B cell (primary cell): Measurements from ENCODE around the gene ZNF555. TPM values are rescaled to one million over a fixed set of nuclear protein-coding genes. Genes with fewer than 3 reads are reported as not detected.
A peak's percentile ranks its signal among the peaks of the same experiment; 100 is the strongest.
"Not testable (repeated sequence)": the region's sequence is repeated elsewhere in the genome, so short reads cannot be mapped to it uniquely, and the experiment has no call there.

Source experiments
- ATAC-seq: fragments of 200-7000 bp; cut with Tn5 transposase; one replicate; pipeline ENCODE4 v1.10.0; 2021; ENCODE audit warnings: low read depth, mild to moderate bottlenecking, moderate number of reproducible peaks, moderate library complexity
- CTCF ChIA-PET: fragments of 350-600 bp; sonication (Branson Sonifier 250); formaldehyde crosslinking; loops from one replicate; lab custom pipeline; 2021; ENCODE audit warnings: antibody characterized with exemption, inconsistent platforms; lab: Charles Lee
- POLR2A ChIA-PET: fragments of 350-600 bp; sonication (Branson Sonifier 250); formaldehyde crosslinking; loops from one replicate; lab custom pipeline; 2021; ENCODE audit warnings: antibody characterized with exemption; lab: Charles Lee
- DNase-seq: peaks from one replicate; pipeline ENCODE4 v3.0.0; 2013
- H2AFZ ChIP-seq: 2 replicates; pipeline ENCODE4 v1.6.1; 2012; ENCODE audit warnings: mild to moderate bottlenecking, low read depth, low read length; ENCODE audit not compliant: insufficient read depth, poor library complexity, severe bottlenecking
- H3K27ac ChIP-seq, 2 donors: 1 replicate in 1 of 2; 2 replicates in 1 of 2; pipeline ENCODE4 v1.5.1; 2012 to 2013; ENCODE audit warnings: low read length in 2 of 2, mild to moderate bottlenecking in 2 of 2, moderate library complexity in 1 of 2
- H3K27me3 ChIP-seq, 4 experiments: fragments of 200-600 bp in 1 of 4; sonication (generic) in 1 of 4; replicated peaks in 1 of 4; 1 replicate in 2 of 4; 2 replicates in 2 of 4; pipeline versions ENCODE4 v1.6.1 to v1.7.0; 2013 to 2016; ENCODE audit warnings: low read length in 3 of 4, mild to moderate bottlenecking in 2 of 4, mixed read lengths in 1 of 4, moderate library complexity in 1 of 4; ENCODE audit not compliant: insufficient read depth in 4 of 4, control insufficient read depth in 3 of 4; ENCODE audit errors: control extremely low read depth in 1 of 4
- H3K36me3 ChIP-seq, 2 experiments: replicated peaks in 1 of 2; 1 replicate in 1 of 2; 2 replicates in 1 of 2; pipeline versions ENCODE4 v1.6.1 to v1.7.1; 2013; ENCODE audit warnings: low read length in 1 of 2; ENCODE audit not compliant: insufficient read depth in 2 of 2, control insufficient read depth in 1 of 2; ENCODE audit errors: control extremely low read depth in 1 of 2, extremely low read depth in 1 of 2
- H3K4me1 ChIP-seq, 2 donors: fragments of 200-600 bp in 1 of 2; sonication (generic) in 1 of 2; 1 replicate in 1 of 2; 2 replicates in 1 of 2; pipeline versions ENCODE4 v1.5.1 to v1.6.1; 2013 to 2017; ENCODE audit warnings: low read length in 2 of 2; ENCODE audit not compliant: control insufficient read depth in 2 of 2, insufficient read depth in 2 of 2
- H3K4me2 ChIP-seq: replicated peaks from 2 replicates; pipeline ENCODE3; 2012; ENCODE audit warnings: mild to moderate bottlenecking, low read depth, low read length; ENCODE audit not compliant: poor library complexity, severe bottlenecking
- H3K4me3 ChIP-seq, 5 experiments: fragments of 200-600 bp in 1 of 5; sonication (generic) in 1 of 5; 1 replicate in 3 of 5; 2 replicates in 2 of 5; pipeline versions ENCODE4 v1.5.1 to v1.7.0; 2011 to 2016; ENCODE audit warnings: low read length in 4 of 5, mild to moderate bottlenecking in 4 of 5, low read depth in 2 of 5, control low read depth in 1 of 5, moderate library complexity in 1 of 5; ENCODE audit not compliant: insufficient read depth in 1 of 5; ENCODE audit errors: control extremely low read depth in 1 of 5, extremely low read depth in 1 of 5
- H3K79me2 ChIP-seq: fragments of 200-600 bp; sonication (generic); one replicate; pipeline ENCODE4 v1.6.0; 2016; ENCODE audit warnings: low read length; ENCODE audit not compliant: control insufficient read depth, insufficient read depth
- H3K9ac ChIP-seq: fragments of 200-600 bp; sonication (generic); 2 replicates; pipeline ENCODE4 v1.6.1; 2017; ENCODE audit warnings: mild to moderate bottlenecking, low read length, moderate library complexity
- H3K9me3 ChIP-seq, 3 donors: one replicate each; pipeline versions ENCODE4 v1.6.1 to v1.7.1; 2013; ENCODE audit warnings: low read length in 2 of 3; ENCODE audit not compliant: control insufficient read depth in 2 of 3, insufficient read depth in 1 of 3; ENCODE audit errors: control extremely low read depth in 1 of 3
- H4K20me1 ChIP-seq: 2 replicates; pipeline ENCODE4 v1.6.0; 2012; ENCODE audit warnings: mild to moderate bottlenecking, low read length; ENCODE audit not compliant: insufficient read depth, control insufficient read depth, poor library complexity, severe bottlenecking
- H3K27ac Mint-ChIP-seq: one replicate; pipeline ENCODE4 v1.8.0; 2021; ENCODE audit warnings: mixed read lengths
- H3K27me3 Mint-ChIP-seq: one replicate; pipeline ENCODE4 v1.8.0; 2021; ENCODE audit warnings: mixed read lengths
- H3K4me1 Mint-ChIP-seq: one replicate; pipeline ENCODE4 v1.8.0; 2021; ENCODE audit warnings: mixed read lengths
- H3K4me3 Mint-ChIP-seq: one replicate; pipeline ENCODE4 v1.8.0; 2021; ENCODE audit warnings: mixed read lengths
- H3K9me3 Mint-ChIP-seq: one replicate; pipeline ENCODE4 v1.8.0; 2022; ENCODE audit warnings: mixed read lengths; ENCODE audit not compliant: insufficient read depth
- CTCF ChIP-seq: fragments of 200-600 bp; IDR thresholded peaks from one replicate; pipeline ENCODE4 v1.8.0; 2022; ENCODE audit warnings: antibody characterized with exemption, mild to moderate bottlenecking
- EZH2 ChIP-seq: IDR thresholded peaks from 2 replicates; pipeline ENCODE4 v1.6.1; 2012; ENCODE audit warnings: borderline replicate concordance, low read depth, mild to moderate bottlenecking, moderate library complexity, low read length; ENCODE audit not compliant: insufficient read depth, poor library complexity, severe bottlenecking
- WGBS: methylation state at CpG from one replicate; pipeline ENCODE4 v1.1.5; 2013; ENCODE audit warnings: missing lambda C conversion rate; ENCODE audit not compliant: insufficient coverage; 5-methylcytosine and 5-hydroxymethylcytosine counted together
- intact Hi-C: fragments of 100-400 bp; cut with micrococcal nuclease; formaldehyde crosslinking; loops from one replicate; pipeline ENCODE4 v1.10.0; 2022
- polyA plus RNA-seq: library from polyadenylated mRNA; depleted of rRNA; stranded (reverse); fragments of >200 nt; gene quantifications from 2 replicates; pipeline ENCODE4 v1.2.3, GENCODE V29; 2012
- total RNA-seq, 2 donors: library from RNA; stranded (reverse); fragments of 120-200 nt in 1 of 2; gene quantifications; 1 replicate in 1 of 2; 2 replicates in 1 of 2; pipeline versions ENCODE4 v1.2.3 to v1.2.4, GENCODE V29; 2013 to 2022

Gene ZNF555
- total and polyA plus RNA-seq, 2 donors (not counting 1 experiment from before 2014, with no cell fraction given) = 1.8 to 7.4 TPM

- POLR2A ChIA-PET = no interaction called here
- H3K79me2 ChIP-seq = peaks cover 59% of the 10 kb centered on the region
- Mint-ChIP-seq H3K4me3 (peak overlapping the region; percentile 70), H3K27ac (no peak overlapping the region), H3K4me1 (peaks cover 18% of the 10 kb centered on the region), H3K9me3 (no peaks in the 10 kb centered on the region), H3K27me3 (no peaks in the 10 kb centered on the region)
- DNase-seq (no peak), ATAC-seq (no peak)
- peaks cover 6 to 14% of the 10 kb centered on the region in 2 donors for H3K4me1 ChIP-seq
- intact Hi-C loops = no loop called here
- H3K36me3 ChIP-seq = peaks cover 0 to 3% of the 10 kb centered on the region in 2 experiments
- WGBS = 88% methylated on average over 13 of the region's 13 CpGs
- no peaks in the 10 kb centered on the region for H3K27me3 ChIP-seq
- H3K27ac ChIP-seq = no peak overlapping the region
- CTCF ChIA-PET = no interaction called here
- H3K4me3 ChIP-seq = no peak overlapping the region
- no peak overlapping the region for H3K9ac ChIP-seq
- no peaks in the 10 kb centered on the region for H4K20me1 ChIP-seq
- no peak overlapping the region for H3K4me2 ChIP-seq
- H3K9me3 ChIP-seq = no peaks in the 10 kb centered on the region
- H2AFZ ChIP-seq = no peak overlapping the region
- no peak for TF ChIP-seq CTCF
- no peak for TF ChIP-seq EZH2
Measured at GRCh38 chr19:2902590-2903218, 61.4 kb downstream of the ZNF555 start.

GRCh38 chr19:2903326-2903725 lies 62.1 kb downstream of the ZNF555 start:
- peaks cover 59% of the 10 kb centered on the region for H3K79me2 ChIP-seq
- H3K4me1 ChIP-seq = peaks cover 6 to 14% of the 10 kb centered on the region in 2 donors
- H3K9me3 Mint-ChIP-seq, H2AFZ ChIP-seq, H3K4me2 ChIP-seq, H3K4me3 ChIP-seq, H3K27me3 ChIP-seq, H3K27ac Mint-ChIP-seq, H3K9me3 ChIP-seq, DNase-seq, POLR2A ChIA-PET, ATAC-seq, CTCF ChIA-PET, intact Hi-C loops, H3K27me3 Mint-ChIP-seq, H4K20me1 ChIP-seq, H3K9ac ChIP-seq, H3K36me3 ChIP-seq, H3K4me3 Mint-ChIP-seq, H3K27ac ChIP-seq: not testable (repeated sequence)
- WGBS = 95% methylated on average over 12 of the region's 13 CpGs
- H3K4me1 Mint-ChIP-seq = peaks cover 18% of the 10 kb centered on the region
